ENCODE data around the gene CHRNG.

DNA sequence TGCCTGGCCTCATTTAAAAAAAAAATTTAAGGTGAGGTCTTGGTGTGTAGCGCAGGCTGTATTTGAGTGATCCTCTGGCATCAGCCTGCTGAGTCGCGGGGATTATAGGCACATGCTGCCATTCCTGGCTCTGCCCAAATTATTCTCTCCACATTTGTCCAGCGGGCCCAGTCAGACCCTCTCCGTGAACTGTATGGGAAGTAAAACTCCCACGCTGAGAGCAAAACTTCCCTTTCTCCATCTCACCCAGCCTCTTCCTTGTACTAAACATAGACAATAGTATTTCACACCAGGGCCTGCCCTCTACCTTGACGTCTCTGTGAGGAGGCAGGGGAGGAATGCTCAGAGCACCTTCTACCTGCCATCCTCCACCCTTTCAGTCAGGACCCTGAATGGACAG lies 48.0 kb downstream of the CHRNG start:
- TF ChIP-seq POLR2A (IDR thresholded peaks at IDR 0.05): no peak
- TF ChIP-seq, protein P1, sequence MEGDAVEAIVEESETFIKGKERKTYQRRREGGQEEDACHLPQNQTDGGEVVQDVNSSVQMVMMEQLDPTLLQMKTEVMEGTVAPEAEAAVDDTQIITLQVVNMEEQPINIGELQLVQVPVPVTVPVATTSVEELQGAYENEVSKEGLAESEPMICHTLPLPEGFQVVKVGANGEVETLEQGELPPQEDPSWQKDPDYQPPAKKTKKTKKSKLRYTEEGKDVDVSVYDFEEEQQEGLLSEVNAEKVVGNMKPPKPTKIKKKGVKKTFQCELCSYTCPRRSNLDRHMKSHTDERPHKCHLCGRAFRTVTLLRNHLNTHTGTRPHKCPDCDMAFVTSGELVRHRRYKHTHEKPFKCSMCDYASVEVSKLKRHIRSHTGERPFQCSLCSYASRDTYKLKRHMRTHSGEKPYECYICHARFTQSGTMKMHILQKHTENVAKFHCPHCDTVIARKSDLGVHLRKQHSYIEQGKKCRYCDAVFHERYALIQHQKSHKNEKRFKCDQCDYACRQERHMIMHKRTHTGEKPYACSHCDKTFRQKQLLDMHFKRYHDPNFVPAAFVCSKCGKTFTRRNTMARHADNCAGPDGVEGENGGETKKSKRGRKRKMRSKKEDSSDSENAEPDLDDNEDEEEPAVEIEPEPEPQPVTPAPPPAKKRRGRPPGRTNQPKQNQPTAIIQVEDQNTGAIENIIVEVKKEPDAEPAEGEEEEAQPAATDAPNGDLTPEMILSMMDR (IDR thresholded peaks at IDR 0.05): no peak

Measured in uterus (tissue), 2 donors.